Bronchial epithelial cell (primary cell): ENCODE results near the gene NCEH1. TPM values are rescaled to one million over a fixed set of nuclear protein-coding genes. Genes with fewer than 3 reads are reported as not detected.
A peak's percentile ranks its signal among the peaks of the same experiment; 100 is the strongest.
"Not testable (repeated sequence)": the region's sequence is repeated elsewhere in the genome, so short reads cannot be mapped to it uniquely, and the experiment has no call there.

Source experiments
- DNase-seq: peaks from one replicate; pipeline ENCODE4 v3.0.0-alpha.2; 2010; ENCODE audit warnings: low read depth
- FAIRE-seq: peaks from 2 replicates; lab custom pipeline; 2011; peaks lifted over from hg19 to GRCh38; lab: Jason Lieb, UNC
- H3K27me3 ChIP-seq: 2 replicates; pipeline ENCODE4 v1.5.1; 2011; ENCODE audit warnings: low read length; ENCODE audit not compliant: control insufficient read depth, insufficient read depth
- H3K36me3 ChIP-seq: 2 replicates; pipeline ENCODE4 v1.5.1; 2011; ENCODE audit warnings: low read length; ENCODE audit not compliant: control insufficient read depth, insufficient read depth
- H3K4me3 ChIP-seq: 2 replicates; pipeline ENCODE4 v1.5.1; 2011; ENCODE audit warnings: mild to moderate bottlenecking, low read depth, low read length, control low read depth
- total RNA-seq: library from RNA; depleted of rRNA; stranded (reverse); fragments of >200 nt; gene quantifications from 2 replicates; pipeline ENCODE4 v1.2.1, GENCODE V29; 2014
- TF ChIP-seq, protein P1 (sequence below): IDR thresholded peaks from 2 replicates; pipeline ENCODE4 v1.5.1; 2011; ENCODE audit warnings: mild to moderate bottlenecking, moderate library complexity, low read length, control low read depth, inconsistent platforms; ENCODE audit not compliant: insufficient read depth, severe bottlenecking

Gene NCEH1
- total RNA-seq, 1 donor from 2014 or later: 5.3 TPM

DNA sequence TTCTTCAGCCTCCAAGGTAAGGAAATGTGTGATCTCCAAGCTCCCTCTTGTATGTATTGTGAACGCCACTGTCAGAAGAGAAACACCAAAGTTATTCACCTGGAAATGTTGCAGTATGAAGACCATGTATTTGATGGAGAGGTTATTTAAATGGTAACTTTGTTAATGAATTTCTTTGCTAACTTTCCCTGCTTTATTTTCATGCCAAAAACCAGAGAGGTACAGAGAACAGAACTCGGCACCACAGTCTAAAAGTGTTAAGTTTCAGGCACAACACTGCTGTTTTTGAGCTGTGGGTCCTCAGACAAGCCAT lies 114.5 kb downstream of the NCEH1 start:
- TF ChIP-seq, protein P1, sequence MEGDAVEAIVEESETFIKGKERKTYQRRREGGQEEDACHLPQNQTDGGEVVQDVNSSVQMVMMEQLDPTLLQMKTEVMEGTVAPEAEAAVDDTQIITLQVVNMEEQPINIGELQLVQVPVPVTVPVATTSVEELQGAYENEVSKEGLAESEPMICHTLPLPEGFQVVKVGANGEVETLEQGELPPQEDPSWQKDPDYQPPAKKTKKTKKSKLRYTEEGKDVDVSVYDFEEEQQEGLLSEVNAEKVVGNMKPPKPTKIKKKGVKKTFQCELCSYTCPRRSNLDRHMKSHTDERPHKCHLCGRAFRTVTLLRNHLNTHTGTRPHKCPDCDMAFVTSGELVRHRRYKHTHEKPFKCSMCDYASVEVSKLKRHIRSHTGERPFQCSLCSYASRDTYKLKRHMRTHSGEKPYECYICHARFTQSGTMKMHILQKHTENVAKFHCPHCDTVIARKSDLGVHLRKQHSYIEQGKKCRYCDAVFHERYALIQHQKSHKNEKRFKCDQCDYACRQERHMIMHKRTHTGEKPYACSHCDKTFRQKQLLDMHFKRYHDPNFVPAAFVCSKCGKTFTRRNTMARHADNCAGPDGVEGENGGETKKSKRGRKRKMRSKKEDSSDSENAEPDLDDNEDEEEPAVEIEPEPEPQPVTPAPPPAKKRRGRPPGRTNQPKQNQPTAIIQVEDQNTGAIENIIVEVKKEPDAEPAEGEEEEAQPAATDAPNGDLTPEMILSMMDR: no peak
- no peaks in the 10 kb centered on the region for H3K36me3 ChIP-seq
- no peaks in the 10 kb centered on the region for H3K27me3 ChIP-seq
- FAIRE-seq (no peak), DNase-seq (no peak)
- no peak overlapping the region for H3K4me3 ChIP-seq

DNA sequence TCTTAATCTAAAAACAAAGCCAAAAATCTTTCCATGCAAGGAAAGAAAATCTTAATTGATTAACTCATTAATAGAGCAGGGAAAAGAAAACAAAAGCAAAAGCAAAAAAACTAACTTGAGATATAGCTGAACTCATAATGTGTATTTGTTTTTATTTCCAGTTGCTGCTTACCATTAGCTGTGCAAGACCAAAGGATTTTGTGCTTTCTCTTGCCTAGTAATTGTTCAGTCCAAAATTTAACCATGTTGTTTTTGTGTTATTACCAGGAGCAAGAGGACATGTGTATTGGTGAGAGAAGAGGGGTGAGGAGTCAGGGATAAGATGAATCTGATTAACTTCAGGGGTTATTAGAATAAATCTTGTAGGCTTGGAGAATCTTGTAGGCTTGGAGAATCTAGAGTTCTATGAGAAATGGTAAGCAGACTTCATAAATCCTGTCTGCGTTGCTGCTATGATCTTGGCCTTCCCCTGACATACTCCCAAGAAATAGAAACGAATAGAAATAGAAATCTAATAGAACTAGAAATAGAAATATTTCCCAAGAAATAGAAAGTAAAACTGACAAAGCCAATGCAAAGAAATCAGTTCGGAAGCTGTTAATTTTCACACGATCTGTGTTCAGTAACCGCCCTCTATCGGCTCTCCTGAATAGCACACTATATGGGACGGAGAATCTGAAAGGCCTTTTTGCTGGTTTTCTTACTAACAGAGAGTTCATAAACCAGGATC lies 115.0 kb downstream of the NCEH1 start:
- H3K36me3 ChIP-seq: no peaks in the 10 kb centered on the region
- TF ChIP-seq, protein P1: peak; percentile 77
- H3K27me3 ChIP-seq: no peaks in the 10 kb centered on the region
- no peak for FAIRE-seq
- peak; percentile 72 for DNase-seq
- peak overlapping the region; percentile 1 for H3K4me3 ChIP-seq

DNA sequence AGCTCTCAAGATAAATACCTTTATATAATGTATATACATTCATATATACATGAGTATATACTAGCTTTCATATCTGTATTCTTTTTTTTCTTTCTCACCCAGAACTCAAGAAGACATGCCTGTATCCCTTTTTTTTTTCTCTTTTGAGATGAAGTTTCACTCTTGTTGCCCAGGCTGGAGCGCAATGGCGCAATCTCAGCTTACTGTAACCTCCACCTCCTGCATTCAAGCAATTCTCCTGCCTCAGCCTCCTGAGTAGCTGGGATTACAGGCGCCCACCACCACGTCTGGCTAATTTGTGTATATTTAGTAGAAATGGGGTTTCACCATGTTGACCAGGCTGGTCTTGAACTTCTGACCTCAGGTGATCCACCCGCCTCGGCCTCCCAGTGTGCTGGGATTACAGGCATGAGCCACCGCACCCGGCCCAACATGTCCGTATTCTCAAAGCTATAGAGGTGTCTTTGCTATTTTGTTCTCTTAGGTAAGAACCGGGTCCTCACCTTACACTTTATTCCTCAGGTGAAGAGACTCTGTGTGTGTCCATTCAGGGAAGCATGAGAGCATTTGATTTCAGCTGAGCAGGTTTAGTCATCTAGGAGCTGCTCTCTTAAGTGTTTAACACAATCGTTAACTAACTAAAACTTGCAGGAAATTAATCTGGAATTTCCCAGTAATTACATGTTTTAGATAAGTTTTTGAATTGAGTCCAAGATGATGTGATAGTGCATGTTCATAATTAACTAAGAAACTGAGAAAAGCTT lies 115.8 kb downstream of the NCEH1 start:
- not testable (repeated sequence) for H3K36me3 ChIP-seq, FAIRE-seq, H3K4me3 ChIP-seq, H3K27me3 ChIP-seq
- DNase-seq: peak; percentile 85

DNA sequence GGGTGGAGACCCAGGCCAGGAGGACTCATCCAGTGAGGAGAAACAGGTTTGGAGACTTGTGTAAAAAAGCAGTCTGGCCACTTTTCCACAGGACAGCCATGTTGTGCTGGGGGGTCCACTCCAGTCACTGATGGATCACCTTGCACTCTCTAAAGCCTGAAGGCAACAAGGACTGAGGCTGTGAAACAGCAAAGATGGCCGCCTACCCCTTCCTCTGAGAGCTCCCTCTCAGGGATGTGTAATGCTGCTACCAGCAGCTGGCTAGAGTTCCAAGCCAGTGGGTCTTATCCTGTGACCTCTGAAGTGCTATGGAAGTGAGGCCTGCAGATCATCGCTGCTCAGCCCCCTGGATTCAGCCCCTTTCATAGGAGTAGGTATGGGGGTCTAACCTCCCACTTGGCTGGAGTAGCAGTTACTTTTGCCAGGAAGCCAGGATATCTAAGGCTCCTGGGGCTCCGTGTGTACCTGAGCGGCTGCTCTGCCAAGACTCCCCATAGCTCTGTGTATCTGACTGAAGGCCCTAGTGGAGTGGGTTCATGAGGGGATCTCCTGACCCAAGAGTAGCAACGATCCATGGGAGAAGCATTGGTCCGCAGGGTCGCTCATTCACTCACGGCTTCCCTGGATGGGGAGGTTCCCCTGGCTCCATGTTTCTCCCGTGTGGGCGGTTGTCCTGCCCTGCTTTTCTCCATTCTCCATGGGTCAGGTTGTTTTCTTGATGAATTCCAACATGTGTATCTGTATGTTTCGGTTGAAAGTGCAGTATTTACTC lies 117.8 kb downstream of the NCEH1 start:
- TF ChIP-seq, protein P1: no peak
- Histone ChIP-seq H3K36me3 (no peaks in the 10 kb centered on the region), H3K4me3 (no peak overlapping the region), H3K27me3 (no peaks in the 10 kb centered on the region)
- no peak for FAIRE-seq
- DNase-seq: no peak

DNA sequence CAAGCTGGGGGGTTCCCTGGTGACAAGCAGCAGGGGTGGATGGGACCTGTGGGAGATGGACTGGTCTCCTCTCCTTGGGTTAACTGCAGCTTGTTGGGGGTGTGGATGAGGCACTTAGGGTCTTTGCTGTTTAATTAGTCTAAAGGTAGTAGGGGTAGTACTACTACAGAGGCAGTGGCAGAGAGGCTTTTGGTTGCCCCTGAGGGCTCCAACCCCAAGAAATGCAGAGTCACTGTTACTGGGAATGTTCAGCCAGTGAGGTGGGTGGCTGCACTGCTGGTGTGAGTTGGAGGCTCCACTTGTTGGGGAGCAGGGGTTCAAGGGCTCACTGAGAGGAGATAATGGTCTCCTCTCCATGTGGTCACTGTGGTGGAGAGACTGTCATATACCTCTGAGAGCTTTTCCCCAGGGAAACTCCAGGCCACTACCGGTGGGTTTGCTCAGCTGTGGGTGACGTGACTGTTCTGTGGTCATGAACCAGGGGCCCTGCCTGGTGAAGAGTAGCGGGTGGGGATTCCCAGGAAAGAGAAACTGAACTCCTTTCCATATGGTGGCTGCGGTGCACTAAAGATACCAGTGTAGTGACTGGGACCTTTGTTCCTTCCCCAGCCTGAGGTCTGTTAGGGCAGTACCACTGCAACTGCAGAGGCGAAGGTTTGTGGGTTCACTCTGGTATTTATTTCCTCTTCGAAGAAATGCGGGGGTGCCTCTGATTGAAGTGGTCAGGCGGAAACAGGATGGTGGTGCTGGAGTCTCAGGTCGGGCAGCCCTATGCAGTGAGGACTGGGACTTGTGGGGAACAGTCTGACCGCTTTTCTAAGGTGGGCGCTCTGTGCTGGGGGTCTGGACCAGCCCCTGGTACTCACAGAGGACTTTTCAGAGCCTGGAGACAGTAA lies 118.7 kb downstream of the NCEH1 start:
- no peak for FAIRE-seq
- DNase-seq: no peak
- Histone ChIP-seq H3K36me3 (no peaks in the 10 kb centered on the region), H3K4me3 (no peak overlapping the region), H3K27me3 (no peaks in the 10 kb centered on the region)
- TF ChIP-seq, protein P1: no peak
